Nephron (organoid): Measurements from ENCODE around the gene PIH1D2.
A peak's percentile ranks its signal among the peaks of the same experiment; 100 is the strongest.

Experiments used
- H3K27ac Mint-ChIP-seq, 3 experiments: 2 replicates each; pipeline ENCODE4 v1.8.0; 2020; ENCODE audit warnings: mixed read lengths in 3 of 3, mild to moderate bottlenecking in 2 of 3, moderate library complexity in 1 of 3
- H3K27me3 Mint-ChIP-seq: 2 replicates; pipeline ENCODE4 v1.8.0; 2021; ENCODE audit warnings: low read depth, mild to moderate bottlenecking, moderate library complexity, mixed read lengths
- H3K36me3 Mint-ChIP-seq: 2 replicates; pipeline ENCODE4 v1.8.0; 2020; ENCODE audit warnings: low read depth, mixed read lengths
- H3K4me1 Mint-ChIP-seq: 2 replicates; pipeline ENCODE4 v1.8.0; 2020; ENCODE audit warnings: mixed read lengths
- H3K4me3 Mint-ChIP-seq, 3 experiments: 2 replicates each; pipeline ENCODE4 v1.8.0; 2020; ENCODE audit warnings: mild to moderate bottlenecking in 3 of 3, mixed read lengths in 3 of 3, moderate library complexity in 2 of 3
- H3K9me3 Mint-ChIP-seq: 2 replicates; pipeline ENCODE4 v1.8.0; 2020; ENCODE audit warnings: mixed read lengths
- CTCF ChIP-seq, 3 experiments: fragments of 200-600 bp; sonication (generic); IDR thresholded peaks; one replicate each; pipeline ENCODE4 v1.5.0; 2021; ENCODE audit warnings: antibody characterized with exemption in 3 of 3; ENCODE audit not compliant: unreplicated experiment in 3 of 3

Gene PIH1D2

GRCh38 chr11:112073941-112074811 lies at the start of gene PIH1D2, which contains the start of gene NKAPD1:
Gene PIH1D2, minus strand, starts transcription at chr11:112074017. Its CDS starts 843 bp downstream, at chr11:112073174.
Gene NKAPD1, plus strand, starts transcription at chr11:112074299. Its CDS starts 1,276 bp downstream, at chr11:112075575.
- Mint-ChIP-seq H3K27ac (peak within 1 kb of the TSS; percentile 91 to 97 (median 92)), H3K36me3 (peaks cover 22% of the 10 kb centered on the region), H3K4me1 (peaks cover 17% of the 10 kb centered on the region), H3K9me3 (no peaks in the 10 kb centered on the region), H3K27me3 (no peaks in the 10 kb centered on the region), H3K4me3 (peak within 1 kb of the TSS; percentile 88 to 89 (median 89))
- TF ChIP-seq CTCF (IDR thresholded peaks at IDR 0.05; ENCODE audit: unreplicated experiment in 3 of 3) = no peak

- Mint-ChIP-seq H3K36me3 (no peaks in the 10 kb centered on the region), H3K4me1 (peaks cover 1% of the 10 kb centered on the region), H3K27me3 (peaks cover 3% of the 10 kb centered on the region), H3K27ac (no peak overlapping the region), H3K4me3 (no peak overlapping the region), H3K9me3 (no peaks in the 10 kb centered on the region)
- no peak for TF ChIP-seq CTCF (IDR thresholded peaks at IDR 0.05; ENCODE audit: unreplicated experiment in 3 of 3)
These were observed 49.3 kb upstream of the PIH1D2 start for GRCh38 chr11:112123129-112123528.

GRCh38 chr11:112121981-112122615 lies 48.3 kb upstream of the PIH1D2 start:
- Mint-ChIP-seq H3K27ac (no peak overlapping the region), H3K4me3 (no peak overlapping the region), H3K4me1 (no peaks in the 10 kb centered on the region), H3K27me3 (peaks cover 1% of the 10 kb centered on the region), H3K36me3 (no peaks in the 10 kb centered on the region), H3K9me3 (no peaks in the 10 kb centered on the region)
- TF ChIP-seq CTCF (IDR thresholded peaks at IDR 0.05; ENCODE audit: unreplicated experiment in 3 of 3) = no peak

GRCh38 chr11:112118176-112118575 lies 44.4 kb upstream of the PIH1D2 start:
- H3K4me1 Mint-ChIP-seq = no peaks in the 10 kb centered on the region
- no peaks in the 10 kb centered on the region for H3K36me3 Mint-ChIP-seq
- no peak for TF ChIP-seq CTCF (IDR thresholded peaks at IDR 0.05; ENCODE audit: unreplicated experiment in 3 of 3)
- H3K9me3 Mint-ChIP-seq = no peaks in the 10 kb centered on the region
- no peak overlapping the region for H3K4me3 Mint-ChIP-seq
- no peak overlapping the region for H3K27ac Mint-ChIP-seq
- no peaks in the 10 kb centered on the region for H3K27me3 Mint-ChIP-seq

- Mint-ChIP-seq H3K4me1 (no peaks in the 10 kb centered on the region), H3K27me3 (no peaks in the 10 kb centered on the region), H3K4me3 (no peak overlapping the region), H3K27ac (no peak overlapping the region), H3K9me3 (no peaks in the 10 kb centered on the region), H3K36me3 (no peaks in the 10 kb centered on the region)
- no peak for TF ChIP-seq CTCF (IDR thresholded peaks at IDR 0.05; ENCODE audit: unreplicated experiment in 3 of 3)
These were observed 41.6 kb upstream of the PIH1D2 start for GRCh38 chr11:112115386-112115785.
